GM18870 (cell line): ENCODE results near the gene FBXO44.
"Not testable (repeated sequence)": the region's sequence is repeated elsewhere in the genome, so short reads cannot be mapped to it uniquely, and the experiment has no call there.

ENCODE experiments used
- ATAC-seq: cut with Tn5 transposase; IDR thresholded peaks from one replicate; pipeline ENCODE4 v1.9.1; 2021; ENCODE audit warnings: moderate library complexity; ENCODE audit not compliant: unreplicated experiment

FBXO44 gene

DNA sequence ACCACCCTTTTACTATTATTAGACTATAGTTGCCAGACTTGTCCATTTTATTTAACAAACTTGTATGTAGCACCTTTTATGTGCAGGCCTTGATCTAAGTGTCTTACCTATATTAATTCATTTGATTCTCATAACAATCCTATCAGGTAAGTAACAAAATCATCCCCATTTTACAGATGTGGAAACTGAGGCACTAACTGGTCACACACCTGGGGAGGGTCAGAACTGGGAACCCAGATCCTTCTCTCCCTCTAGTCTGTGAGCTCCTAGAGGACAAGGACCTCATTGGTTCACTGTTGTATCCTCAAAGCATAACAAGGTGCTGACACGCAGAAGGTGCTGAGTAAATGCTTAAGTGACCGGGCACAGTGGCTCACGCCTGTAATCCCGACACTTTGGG lies 15.3 kb upstream of the FBXO44 start:
- ATAC-seq = no peak

GRCh38 chr1:11640101-11640500 lies 14.6 kb upstream of the FBXO44 start:
- ATAC-seq = no peak

DNA sequence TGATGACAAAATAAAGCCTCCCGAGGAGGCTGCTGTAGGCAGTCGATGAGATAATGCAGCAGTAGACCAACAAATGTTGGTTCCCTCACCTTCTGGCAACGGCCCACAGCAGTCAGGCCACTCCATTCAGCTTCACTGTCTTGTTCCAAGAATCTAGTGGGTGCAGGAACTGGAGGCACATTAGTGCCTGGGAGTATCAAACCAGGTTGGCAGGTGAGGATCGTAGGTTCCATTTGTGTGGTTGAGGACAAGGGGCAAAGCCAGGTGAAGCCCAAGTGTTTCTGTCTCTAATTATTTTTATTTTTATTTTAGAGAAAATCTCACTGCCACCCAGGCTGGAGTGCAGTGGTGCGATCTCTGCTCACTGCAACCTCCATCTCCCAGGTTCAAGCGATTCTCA lies 13.7 kb upstream of the FBXO44 start:
- ATAC-seq = no peak

GRCh38 chr1:11641776-11642305 lies 12.8 kb upstream of the FBXO44 start:
- no peak for ATAC-seq

GRCh38 chr1:11642418-11643017 lies 12.2 kb upstream of the FBXO44 start:
- not testable (repeated sequence) for ATAC-seq

GRCh38 chr1:11643782-11644181 lies 10.9 kb upstream of the FBXO44 start:
- ATAC-seq = no peak

DNA sequence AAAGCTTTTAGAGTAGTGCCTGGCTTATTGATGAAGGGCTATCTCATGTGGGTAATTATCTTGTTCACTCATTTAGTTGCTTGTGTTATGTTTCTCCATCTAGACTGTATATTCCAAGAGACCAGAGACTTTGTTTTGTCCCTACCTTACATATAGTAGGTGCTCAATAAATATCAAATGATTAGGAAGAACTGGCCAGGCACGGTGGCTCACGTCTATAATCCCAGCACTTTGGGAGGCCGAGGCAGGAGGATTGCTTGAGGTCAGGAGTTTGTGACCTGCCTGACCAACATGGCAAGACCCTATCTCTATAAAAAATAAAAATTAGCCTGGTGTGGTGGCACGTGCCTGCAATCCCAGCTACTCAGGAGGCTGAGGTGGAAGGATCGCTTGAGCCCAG lies 9.4 kb upstream of the FBXO44 start:
- ATAC-seq = no peak

DNA sequence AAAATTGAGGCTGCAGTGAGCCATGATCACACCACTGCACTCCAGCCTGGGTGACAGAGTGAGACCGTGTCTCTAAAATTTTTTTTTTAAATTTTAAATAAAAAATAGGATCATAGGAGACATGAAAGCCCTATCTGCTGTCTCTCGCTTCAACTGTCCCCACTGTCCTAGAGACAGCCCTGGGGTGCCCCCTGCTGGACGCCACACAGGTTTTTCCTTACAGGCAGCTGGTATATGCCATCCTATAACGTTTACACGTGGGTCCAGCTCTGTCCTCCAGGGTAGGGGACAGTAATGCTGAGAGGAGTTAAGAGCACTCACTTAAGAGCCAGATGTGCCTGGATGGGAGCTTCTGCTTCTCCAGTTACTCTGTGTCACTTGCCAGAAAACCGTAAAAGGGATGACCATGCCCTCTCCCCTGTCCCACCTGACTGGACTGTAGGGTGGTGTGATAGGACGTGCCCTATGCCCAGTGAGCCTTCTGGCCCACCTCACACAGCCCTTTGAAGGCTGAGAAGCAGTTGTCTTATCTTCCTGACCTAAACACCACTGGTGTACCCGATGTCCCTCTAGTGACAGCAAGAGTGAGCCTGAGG lies 8.9 kb upstream of the FBXO44 start:
- ATAC-seq = no peak

GRCh38 chr1:11646317-11646716 lies 8.4 kb upstream of the FBXO44 start:
- no peak for ATAC-seq

DNA sequence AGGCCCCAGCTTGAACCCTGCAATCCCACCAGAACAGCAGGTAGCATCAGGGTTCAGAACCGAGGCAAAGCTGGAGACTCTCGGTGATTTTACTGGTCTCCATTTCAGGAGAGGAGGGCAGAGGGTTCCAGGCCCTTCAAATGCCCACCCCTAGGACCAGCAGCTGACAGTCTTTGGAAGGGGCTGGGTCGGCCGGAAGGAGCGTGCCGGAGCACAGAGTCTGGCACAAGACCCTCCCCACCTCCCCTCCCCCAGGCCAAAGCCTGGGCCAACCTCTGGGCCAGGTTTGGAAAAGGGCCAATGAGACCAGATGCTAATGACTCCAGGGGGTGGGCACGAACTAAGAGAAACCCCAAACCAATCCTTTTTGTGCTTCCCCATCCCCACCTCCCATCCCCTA lies 7.3 kb upstream of the FBXO44 start:
- ATAC-seq = no peak

DNA sequence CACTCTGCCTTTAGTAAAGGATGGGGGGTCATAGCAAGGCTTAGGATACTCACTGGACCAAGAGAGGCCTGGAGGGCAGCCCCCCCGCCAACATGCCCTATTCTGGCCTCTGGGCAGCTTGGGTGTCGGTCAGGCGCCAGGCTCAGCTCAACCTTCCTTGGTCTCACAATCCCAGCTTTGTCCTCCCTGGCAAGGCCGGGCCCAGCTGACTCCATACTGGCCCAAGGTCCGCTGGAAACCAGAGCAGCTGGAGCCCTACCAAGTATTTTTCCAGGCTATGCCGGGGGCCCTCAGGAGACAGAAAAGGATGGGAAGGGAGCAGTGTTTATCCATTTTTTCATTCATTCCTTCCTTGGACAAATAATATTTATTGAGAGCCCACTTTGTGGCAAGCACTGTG lies 6.6 kb upstream of the FBXO44 start:
- no peak for ATAC-seq

GRCh38 chr1:11648732-11649158 lies 5.9 kb upstream of the FBXO44 start:
- ATAC-seq = no peak

GRCh38 chr1:11649237-11649623 lies 5.4 kb upstream of the FBXO44 start:
- no peak for ATAC-seq

DNA sequence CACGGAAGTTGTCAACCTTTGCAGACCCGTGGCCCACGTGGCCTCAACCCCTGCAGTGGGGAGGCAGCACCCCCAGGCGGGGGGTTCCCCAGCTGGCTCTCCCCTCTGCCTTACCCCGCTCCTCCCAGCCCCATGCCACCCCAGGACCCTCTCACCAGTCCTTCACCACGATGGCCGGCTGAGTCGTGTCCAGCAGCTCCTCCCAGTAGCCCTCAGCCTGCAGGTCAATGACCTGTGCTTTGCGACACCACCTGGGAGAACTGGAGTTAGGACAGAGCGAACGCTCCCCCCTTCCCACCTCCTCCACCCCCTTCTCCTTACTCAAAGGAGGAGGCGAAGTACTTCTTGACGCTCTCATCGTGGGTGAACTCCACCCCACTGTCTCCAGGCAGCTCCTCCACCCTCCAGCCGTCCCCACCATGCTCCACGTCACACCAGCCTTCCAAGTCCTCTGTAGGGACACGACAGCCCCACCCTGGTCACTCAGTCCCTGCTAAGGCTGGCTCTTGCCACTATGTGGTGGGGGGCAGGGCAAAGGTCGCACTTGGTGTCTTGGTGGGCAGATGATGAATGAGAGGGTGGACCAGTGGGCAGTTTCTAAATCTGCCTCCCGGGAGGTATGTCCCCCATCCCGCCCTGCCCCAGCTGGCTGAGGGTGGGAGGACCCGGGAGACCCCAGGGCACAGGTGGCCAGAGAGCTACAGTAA lies 4.9 kb upstream of the FBXO44 start:
- ATAC-seq = no peak

GRCh38 chr1:11650331-11650991 lies 4.2 kb upstream of the FBXO44 start:
- ATAC-seq = no peak

GRCh38 chr1:11651017-11651416 lies 3.7 kb upstream of the FBXO44 start:
- no peak for ATAC-seq

DNA sequence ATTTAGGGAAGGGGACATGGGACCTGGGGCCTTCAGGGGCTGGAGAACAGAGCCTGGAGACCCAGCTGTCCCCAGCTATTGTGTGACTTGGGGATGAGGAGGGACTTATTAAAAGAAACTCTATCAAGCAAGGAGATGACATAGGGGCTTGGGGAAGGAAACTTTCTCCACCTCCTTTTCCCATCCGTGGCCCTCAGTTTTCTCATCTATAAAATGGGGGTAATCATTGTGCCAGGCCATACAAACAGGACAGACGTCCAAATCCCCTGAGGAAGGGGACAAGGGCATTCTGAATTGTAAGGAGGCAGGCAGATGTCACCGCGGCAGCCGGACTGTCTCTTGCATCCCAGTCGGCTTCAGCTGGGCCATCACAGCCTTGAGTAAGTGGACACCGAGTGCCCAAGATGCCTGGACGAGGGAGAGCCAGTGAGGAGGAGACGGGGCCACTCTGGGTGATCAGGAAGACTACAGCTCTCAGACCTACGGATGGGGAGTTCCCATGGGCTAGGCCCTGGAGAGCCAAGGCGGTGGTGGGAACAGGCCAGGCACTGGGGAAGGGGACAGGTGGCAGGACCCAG lies 2.4 kb upstream of the FBXO44 start:
- ATAC-seq = no peak

GRCh38 chr1:11653101-11653860 lies 1.4 kb upstream of the FBXO44 start:
- no peak for ATAC-seq

- no peak for ATAC-seq
Observed at GRCh38 chr1:11653861-11654136, 878 bp upstream of the FBXO44 start.

DNA sequence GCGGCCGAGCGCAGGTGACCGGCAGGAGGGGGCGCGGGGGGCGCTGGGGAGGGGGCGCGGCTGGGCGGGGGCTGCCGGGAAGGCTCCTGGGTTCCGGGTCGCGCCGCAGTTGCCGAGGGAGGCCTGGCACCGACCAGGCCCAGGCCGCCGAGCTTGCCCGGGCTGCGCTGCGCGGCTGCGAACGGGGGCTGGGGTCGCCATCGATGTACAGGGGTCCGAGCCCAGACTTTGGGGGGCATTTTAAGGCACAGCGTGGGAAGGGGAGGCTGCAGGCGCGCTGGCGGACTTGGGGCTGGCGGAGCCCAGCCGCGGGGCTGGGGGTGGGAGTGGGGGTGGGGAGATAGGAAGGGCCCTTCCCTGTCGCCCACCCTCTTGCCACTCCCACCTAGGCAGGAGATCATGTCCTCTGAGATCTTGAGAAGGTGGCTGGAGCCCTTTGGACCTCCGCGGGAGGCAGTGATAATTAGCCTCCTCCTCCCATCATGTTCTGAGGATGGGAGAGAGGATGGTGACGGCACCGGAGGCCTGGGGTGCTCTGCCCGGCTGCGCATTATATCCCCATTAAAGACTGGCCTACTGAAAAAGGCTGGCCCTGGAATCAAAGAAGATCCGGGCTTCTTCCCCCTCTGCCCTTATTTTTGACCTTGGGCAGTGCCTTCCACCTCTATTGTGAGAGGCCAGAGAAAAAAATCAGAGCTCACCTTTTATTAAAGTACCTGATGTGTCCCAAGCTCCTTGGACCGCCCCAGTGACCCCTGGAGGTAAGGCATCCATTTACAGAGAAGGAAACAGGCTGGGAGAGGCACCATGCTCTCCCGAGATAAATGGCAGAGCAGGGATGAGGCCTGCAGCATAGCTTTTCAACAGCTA lies 497 bp downstream of the FBXO44 start:
- ATAC-seq = no peak
